ENCODE results near the gene EXOC3L2.

Gene EXOC3L2

GRCh38 chr19:45189971-45190370 is 55.2 kb downstream of the EXOC3L2 start:
- no peak overlapping the region for H3K27ac ChIP-seq
- TF ChIP-seq ZFX (IDR thresholded peaks at IDR 0.05; ENCODE audit: borderline replicate concordance), result no peak
- no peak for TF ChIP-seq CTCF (IDR thresholded peaks at IDR 0.05)

DNA sequence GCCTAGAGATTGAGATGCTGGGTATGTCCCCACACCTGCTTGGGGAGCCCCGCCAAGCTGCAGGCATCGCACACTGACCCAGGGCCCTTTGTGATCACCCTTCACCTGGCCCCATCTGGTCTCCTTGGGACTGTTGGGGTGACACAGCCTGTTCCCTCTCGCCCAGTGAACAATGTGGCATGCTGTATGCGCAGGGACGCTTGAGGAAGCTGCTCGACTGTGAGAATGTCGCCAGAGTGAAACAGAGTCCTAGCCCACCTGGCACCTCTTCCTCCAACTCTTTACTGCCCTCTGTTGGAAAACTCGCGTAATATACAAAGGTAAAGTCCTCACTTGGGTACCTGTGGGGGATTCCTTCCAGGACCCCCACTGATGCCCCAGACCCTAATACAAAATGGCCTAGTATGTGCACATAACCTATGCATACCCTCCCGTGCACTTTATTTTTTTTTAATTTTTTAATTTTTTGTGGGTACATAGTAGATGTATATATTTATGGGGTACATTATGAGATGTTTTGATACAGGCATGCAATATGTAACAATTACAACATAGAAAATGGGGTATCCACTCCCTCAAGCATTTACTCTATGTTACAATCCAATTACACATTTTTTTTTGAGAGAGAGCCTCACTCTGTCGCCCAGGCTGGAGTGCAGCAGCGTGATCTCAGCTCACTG is 57.6 kb downstream of the EXOC3L2 start:
- no peak for TF ChIP-seq ZFX (IDR thresholded peaks at IDR 0.05; ENCODE audit: borderline replicate concordance)
- TF ChIP-seq CTCF (IDR thresholded peaks at IDR 0.05), result peak; percentile 85
- H3K27ac ChIP-seq, result no peak overlapping the region

DNA sequence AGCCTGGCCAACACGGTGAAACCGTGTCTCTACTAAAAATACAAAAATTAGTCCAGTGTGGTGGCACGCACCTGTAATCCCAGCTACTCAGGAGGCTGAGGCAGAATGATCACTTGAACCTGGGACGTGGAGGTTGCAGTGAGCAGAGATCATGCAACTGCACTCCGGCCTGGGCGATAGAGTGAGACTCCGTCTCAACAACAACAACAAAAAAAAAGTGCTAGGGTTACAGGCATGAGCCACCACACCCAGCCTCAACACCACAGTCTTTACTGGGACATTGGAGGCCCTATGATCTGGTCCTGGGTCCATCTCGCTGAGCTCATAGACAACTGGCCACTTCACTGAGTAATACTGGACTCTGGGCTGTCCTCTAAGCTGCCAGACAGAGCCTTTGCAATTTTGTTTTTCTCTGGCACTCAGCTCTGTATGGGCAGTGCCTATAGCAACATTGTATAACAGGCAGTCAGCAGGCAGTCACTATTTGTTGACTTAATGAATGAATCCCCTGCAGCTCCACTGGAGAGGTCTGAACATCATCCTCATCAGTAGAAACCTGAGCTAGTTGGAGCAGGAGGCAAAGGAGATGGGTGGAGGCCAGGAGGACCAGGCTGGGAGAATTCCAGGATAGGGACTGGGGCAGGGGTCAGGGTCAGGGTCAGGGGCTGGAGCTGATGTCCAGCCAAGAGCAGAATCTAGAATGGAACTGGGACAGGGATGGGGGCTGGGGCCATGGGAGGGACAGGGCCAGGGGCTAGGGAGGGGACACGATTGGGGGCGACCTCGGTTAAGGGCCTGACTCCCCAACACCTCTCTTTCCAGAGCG is 58.5 kb downstream of the EXOC3L2 start:
- TF ChIP-seq ZFX (IDR thresholded peaks at IDR 0.05; ENCODE audit: borderline replicate concordance) (no peak), CTCF (IDR thresholded peaks at IDR 0.05) (no peak)
- H3K27ac ChIP-seq, result no peak overlapping the region

DNA sequence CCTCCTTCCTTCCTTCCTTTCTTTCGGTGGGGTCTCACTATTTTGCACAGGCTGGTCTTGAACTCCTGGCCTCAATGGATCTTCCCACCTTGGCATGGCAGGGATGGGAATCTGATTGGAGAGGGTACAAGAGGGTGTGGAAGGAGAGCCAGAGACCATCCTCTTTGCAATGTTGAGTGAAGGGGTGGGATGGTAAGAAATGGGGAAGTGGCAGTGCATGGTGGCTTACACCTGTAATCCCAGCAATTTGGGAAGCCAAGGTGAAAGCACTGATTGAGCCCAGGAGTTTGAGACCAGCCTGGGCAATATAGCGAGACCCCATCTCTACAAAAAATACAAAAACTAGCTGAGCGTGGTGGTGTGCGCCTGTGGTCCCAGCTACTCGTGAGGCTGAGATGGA is 61.1 kb downstream of the EXOC3L2 start:
- TF ChIP-seq CTCF (IDR thresholded peaks at IDR 0.05), result no peak
- TF ChIP-seq ZFX (IDR thresholded peaks at IDR 0.05; ENCODE audit: borderline replicate concordance), result no peak
- H3K27ac ChIP-seq, result no peak overlapping the region

GRCh38 chr19:45182758-45183157 is 62.4 kb downstream of the EXOC3L2 start:
- no peak for TF ChIP-seq ZFX (IDR thresholded peaks at IDR 0.05; ENCODE audit: borderline replicate concordance)
- H3K27ac ChIP-seq, result no peak overlapping the region

DNA sequence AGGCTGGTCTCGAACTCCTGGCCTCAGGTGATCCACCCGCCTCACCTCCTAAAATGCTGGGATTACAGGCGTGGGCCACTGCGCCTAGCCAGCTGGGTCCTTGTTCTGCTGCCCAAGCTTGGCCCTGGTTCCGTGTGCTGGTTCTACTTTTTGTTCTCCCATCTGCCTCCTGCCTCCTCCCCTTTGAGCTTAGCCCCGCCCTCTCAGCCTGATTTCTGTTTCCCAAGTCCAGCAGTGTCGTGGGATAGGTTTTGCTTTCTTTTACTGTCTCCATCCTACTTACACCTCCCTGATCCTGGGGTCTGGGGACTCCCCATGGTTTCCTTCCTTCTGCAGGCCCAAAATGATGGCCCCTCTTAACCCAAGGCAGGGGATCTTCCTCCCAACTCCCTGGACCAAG is 64.3 kb downstream of the EXOC3L2 start:
- no peak overlapping the region for H3K27ac ChIP-seq
- no peak for TF ChIP-seq ZFX (IDR thresholded peaks at IDR 0.05; ENCODE audit: borderline replicate concordance)
- TF ChIP-seq CTCF (IDR thresholded peaks at IDR 0.05), result no peak

DNA sequence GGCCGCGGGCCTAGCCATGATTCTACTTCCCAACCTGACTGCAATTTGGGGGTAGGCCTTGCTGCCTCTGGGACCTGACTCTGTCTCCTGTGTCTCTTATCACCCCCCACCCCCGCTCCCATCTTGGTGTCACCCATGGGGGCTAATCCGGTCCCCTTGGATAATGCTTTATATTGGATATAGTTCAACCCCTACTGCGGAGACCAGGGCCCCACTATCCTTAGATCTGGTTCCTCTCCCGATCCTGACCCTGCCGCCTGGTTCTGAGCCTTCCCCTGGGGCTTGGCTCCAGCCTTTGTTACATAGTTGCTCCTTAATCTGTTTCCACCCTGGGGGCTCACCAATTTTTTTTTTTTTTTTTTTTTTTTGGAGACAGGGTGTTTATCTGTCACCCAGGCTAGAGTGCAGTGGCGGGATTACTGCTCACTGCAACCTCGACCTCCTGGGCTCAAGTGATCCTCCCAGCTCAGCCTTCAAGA is 65.3 kb downstream of the EXOC3L2 start:
- peak overlapping the region; percentile 95 for H3K27ac ChIP-seq
- TF ChIP-seq ZFX (IDR thresholded peaks at IDR 0.05; ENCODE audit: borderline replicate concordance), result no peak
- TF ChIP-seq CTCF (IDR thresholded peaks at IDR 0.05), result no peak

All from 22Rv1 (cell line).